Neural progenitor cell (in vitro differentiated cells): ENCODE results near the gene UBQLN3.

Experiments
- EZH2 ChIP-seq: fragments of 200-600 bp; sonication (generic); IDR thresholded peaks from 2 replicates; pipeline ENCODE4 v1.6.1; 2017; ENCODE audit warnings: antibody characterized with exemption, mild to moderate bottlenecking, moderate library complexity
- TF ChIP-seq, protein P1 (sequence below): fragments of 200-600 bp; sonication (generic); IDR thresholded peaks from 2 replicates; pipeline ENCODE4 v1.5.1; 2017; ENCODE audit warnings: antibody characterized with exemption, mild to moderate bottlenecking

DNA sequence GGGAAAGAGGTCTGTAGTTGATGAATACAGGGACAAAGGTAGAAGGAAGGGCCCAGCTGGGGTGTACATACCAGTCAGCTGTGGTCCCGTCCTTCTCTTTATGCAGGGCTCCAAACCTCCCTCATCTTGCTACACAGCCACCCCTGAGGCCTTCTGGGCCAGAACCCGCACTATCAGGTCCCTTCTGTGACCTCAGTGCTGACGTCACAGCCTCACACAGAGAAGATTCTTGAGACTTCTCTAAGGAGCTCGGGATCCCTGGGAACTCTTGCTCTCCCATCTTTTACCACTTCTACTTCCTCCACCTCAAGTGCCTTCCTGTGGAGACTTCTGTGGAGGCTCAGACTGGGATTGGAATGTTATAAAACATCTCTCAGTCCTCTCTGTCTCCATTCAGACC is at the start of gene UBQLN3:
- TF ChIP-seq, protein P1, sequence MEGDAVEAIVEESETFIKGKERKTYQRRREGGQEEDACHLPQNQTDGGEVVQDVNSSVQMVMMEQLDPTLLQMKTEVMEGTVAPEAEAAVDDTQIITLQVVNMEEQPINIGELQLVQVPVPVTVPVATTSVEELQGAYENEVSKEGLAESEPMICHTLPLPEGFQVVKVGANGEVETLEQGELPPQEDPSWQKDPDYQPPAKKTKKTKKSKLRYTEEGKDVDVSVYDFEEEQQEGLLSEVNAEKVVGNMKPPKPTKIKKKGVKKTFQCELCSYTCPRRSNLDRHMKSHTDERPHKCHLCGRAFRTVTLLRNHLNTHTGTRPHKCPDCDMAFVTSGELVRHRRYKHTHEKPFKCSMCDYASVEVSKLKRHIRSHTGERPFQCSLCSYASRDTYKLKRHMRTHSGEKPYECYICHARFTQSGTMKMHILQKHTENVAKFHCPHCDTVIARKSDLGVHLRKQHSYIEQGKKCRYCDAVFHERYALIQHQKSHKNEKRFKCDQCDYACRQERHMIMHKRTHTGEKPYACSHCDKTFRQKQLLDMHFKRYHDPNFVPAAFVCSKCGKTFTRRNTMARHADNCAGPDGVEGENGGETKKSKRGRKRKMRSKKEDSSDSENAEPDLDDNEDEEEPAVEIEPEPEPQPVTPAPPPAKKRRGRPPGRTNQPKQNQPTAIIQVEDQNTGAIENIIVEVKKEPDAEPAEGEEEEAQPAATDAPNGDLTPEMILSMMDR: no peak
- no peak for TF ChIP-seq EZH2
